Activated CD4-positive, alpha-beta T cell treated with anti-CD3 and anti-CD28 coated beads, Interleukin-2, amount 50 U/mL, for 4 hours (primary cell): Measurements from ENCODE around the gene PITPNC1.
"Not testable (repeated sequence)": the region's sequence is repeated elsewhere in the genome, so short reads cannot be mapped to it uniquely, and the experiment has no call there.

Source experiments
- DNase-seq, 2 experiments: peaks; one replicate each; pipeline ENCODE4 v3.0.0-alpha.2; 2020

Gene PITPNC1

GRCh38 chr17:67557921-67558320 is 180.8 kb downstream of the PITPNC1 start:
- DNase-seq: no peak

DNA sequence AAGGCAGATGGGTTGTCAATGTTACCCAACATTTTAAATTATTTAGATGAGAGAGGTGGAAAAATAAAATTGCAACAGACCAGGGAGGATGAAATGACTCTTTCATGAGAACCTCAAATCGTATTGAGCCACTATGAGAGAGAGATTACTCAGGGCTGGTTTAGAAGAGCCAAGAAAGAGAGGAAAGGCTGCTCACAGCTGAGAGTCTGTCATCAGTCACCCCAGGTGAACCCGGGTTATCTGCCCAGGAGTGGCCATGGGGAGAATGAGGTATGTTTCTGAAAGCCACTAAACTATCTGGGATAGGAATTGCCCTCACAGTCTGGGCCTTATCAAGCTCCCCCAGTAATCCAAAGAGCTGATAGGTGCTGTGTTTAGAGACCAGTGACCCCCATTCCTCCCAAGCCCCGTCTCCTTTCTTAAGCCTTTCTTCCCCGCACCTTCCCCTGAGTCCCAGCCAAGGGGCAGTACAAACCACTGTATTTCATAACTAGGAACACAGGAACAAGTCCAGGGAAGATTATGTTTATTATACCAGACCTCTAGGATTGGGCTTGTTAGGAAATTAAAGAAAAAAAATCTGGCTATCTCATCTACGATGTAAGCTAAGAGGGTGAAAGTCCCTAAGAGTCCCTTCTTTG is 181.8 kb downstream of the PITPNC1 start:
- DNase-seq: no peak

- no peak for DNase-seq
Measured at GRCh38 chr17:67559381-67559966, 182.4 kb downstream of the PITPNC1 start.

- DNase-seq: no peak
Measured at GRCh38 chr17:67562005-67562404, 184.9 kb downstream of the PITPNC1 start.

DNA sequence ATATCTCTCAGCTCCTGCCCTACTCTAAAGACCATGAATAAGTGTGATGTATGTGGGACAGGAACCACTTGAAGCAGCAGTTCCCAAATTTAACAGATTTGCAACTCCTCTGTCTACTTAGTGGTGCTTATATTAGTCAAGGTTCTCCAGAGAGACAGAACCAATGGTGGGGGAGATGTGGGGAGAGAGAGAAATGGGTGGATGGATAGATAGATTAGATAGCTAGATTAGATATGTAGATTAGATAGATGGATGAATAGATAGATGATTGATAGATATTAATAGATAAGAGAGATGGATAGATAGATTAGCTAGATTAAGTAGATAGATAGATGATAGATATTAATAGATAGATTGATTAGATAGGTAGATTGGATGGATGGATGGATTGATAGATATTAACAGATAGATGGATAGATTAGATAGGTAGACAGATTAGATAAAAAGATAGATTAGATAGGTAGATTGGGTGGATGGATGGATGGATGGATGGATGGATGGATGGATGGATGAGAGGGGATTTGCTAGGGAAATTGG is 186.7 kb downstream of the PITPNC1 start:
- DNase-seq: no peak

DNA sequence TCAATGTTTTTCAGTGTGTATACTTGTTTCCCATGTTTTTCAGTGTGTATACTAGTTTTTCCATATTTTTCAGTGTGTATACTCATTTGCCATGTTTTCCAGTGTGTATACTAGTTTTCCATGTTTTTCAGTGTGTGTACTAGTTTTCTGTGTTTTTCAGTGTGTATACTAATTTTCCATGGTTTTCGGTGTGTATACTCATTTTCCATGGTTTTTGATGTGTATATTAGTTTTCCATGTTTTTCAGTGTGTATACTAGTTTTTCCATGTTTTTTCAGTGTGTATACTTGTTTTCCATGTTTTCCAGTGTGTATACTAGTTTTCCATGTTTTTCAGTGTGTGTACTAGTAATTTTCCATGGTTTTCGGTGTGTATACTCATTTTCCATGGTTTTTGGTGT is 188.0 kb downstream of the PITPNC1 start:
- no peak for DNase-seq

DNA sequence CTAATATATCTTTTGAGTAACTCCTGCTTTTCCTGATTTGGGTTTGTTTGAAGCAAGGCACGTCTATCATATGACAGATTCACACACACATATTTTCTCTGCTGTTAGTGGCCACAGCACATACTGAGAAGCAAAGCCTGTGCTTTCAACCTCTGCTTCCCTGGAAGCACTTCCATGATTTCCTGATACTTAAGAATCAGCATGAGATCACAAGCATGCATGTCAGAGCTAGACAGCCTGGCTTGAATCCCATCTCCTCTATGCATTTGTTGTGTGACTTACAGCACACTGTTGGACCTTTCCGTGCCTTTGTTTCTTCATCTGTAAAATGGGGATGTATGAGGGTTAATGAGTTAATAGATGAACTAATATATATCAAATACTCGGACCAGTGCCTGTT is 189.6 kb downstream of the PITPNC1 start:
- no peak for DNase-seq

- DNase-seq: no peak
Measured at GRCh38 chr17:67569015-67569451, 192.0 kb downstream of the PITPNC1 start.

- no peak for DNase-seq
Measured at GRCh38 chr17:67569873-67570272, 192.8 kb downstream of the PITPNC1 start.

DNA sequence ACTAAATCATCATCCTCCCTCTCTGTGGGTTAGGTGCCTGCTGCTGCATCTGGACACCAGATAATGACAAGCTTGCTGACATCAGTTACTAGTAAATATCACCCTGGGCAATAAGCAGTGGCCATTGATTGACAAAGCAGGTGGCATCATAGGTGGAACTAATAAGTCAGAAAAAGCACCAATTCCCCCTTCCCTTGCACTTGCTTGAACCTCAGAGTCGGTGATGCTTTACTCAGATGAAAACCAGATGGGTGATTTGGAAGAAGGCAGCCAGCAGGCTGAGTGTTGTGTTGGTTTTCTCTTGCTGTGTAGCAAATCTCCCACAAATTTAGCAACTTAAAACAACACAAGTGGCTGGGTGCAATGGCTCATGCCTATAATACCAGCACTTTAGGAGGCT is 193.7 kb downstream of the PITPNC1 start:
- no peak for DNase-seq

DNA sequence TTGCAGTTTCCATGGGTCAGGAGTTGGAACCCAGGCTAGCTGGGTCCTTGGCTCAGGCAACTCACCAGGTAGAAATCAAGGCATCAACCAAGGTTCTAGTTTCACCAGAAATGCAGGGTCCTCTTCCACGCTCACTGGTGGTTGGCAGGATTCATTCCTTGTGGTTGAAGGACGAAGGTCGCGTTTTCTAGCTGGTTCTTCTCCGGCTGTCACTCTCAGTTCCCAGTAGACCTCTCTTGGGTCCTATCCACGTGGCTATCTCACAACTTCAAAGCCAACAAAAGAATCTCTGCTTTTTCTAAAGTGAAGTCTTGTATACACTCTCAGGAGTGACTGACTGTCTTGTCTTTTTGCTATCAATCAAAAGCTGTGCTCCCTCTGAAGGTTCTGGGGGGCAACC is 194.4 kb downstream of the PITPNC1 start:
- DNase-seq: no peak

DNA sequence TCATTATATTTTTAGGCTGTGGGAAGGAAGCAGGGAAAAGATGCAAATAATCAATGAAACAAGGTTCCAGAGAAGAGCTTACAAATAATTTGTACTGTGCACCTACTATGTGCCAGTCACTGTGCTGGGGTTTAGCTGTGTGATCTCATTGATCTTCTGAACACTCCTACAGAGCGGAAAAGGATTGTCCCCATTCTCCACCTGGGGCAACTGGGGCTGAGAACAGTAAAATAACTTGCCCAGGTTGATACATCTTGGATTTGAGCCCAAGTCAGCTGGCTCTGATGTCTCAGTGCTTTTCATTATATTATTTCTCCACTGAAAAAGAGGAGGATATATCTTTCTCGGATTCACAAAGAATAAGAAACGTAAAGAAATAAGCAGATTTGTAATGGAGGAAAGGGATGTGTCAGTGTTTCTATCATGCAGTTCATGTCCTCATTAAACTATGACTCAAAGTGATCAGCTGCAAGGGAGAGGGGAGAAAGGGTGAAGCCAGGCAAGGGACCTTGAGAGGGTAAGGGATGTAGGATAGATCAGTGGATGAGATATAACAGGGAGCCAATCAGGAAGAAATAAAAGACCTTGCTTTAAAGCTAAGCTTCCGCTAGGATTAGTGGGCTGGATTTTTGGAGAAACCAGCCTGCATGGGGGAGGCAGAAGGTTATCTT is 197.0 kb downstream of the PITPNC1 start:
- no peak for DNase-seq

DNA sequence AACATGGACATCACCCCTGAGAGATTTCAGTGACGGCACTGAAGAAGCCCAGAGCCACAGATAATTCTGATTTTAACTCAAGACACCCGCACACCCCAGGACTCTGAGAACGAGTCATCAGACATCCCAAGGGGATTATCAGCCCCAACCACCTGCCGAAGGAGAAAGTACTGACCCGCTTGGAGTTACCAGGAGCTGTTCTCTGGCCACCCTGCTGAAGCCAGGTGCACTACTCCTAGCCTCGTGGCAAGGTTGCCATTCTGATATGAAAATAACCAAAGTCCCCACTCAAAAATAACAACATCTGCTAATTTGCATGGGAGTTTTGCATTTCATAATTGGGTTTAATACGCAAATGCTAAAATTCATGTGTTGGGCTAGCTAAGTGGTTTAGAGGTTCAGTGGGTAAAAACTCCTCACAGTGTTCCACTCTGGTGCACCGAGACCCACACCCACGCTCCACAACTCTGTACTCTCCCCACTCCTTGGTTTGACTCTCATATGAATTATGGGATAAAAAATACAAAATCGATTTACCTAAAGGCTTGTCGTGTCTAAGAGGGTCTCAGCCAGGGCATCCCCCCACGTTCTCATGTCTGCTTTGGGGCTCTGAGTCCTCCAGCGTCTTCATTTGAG is 197.7 kb downstream of the PITPNC1 start:
- DNase-seq: no peak

- DNase-seq: no peak
Measured at GRCh38 chr17:67575325-67575724, 198.2 kb downstream of the PITPNC1 start.

- no peak for DNase-seq
Measured at GRCh38 chr17:67576471-67577115, 199.5 kb downstream of the PITPNC1 start.

GRCh38 chr17:67577429-67578141 is 200.5 kb downstream of the PITPNC1 start:
- no peak for DNase-seq

- no peak for DNase-seq
Measured at GRCh38 chr17:67578142-67578457, 201.0 kb downstream of the PITPNC1 start.

- DNase-seq: not testable (repeated sequence)
Measured at GRCh38 chr17:67578679-67579405, 201.8 kb downstream of the PITPNC1 start.

GRCh38 chr17:67582673-67583081 is 205.6 kb downstream of the PITPNC1 start:
- DNase-seq: no peak

DNA sequence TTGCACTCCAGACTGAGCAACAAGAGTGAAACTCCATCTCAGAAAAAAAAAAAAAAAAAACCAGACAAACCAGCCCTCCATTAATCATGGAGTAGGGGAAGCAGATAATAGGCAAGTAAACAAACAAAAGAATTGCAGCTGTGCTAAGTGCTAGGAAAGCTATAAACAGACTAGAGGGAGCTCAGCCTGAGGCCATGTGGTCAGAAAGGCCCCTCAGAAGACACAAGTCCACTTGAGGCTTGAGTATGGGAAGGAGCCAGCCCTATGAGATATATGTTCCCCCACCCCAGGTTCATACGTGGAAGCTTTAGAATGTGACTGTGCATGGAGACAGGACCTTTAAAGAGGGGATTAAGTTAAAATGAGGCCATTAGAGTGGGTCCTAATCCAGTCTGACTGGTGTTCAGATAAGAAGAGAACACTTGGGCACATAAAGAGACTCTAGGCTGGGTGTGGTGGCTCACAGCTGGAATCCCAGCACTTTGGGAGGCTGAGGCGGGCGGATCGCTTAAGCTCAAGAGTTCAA is 208.1 kb downstream of the PITPNC1 start:
- DNase-seq: no peak

GRCh38 chr17:67588326-67588725 is 211.2 kb downstream of the PITPNC1 start:
- DNase-seq: no peak
